ENCODE measurements around the gene APOA4.
"Not testable (repeated sequence)": the region's sequence is repeated elsewhere in the genome, so short reads cannot be mapped to it uniquely, and the experiment has no call there.

APOA4 gene

DNA sequence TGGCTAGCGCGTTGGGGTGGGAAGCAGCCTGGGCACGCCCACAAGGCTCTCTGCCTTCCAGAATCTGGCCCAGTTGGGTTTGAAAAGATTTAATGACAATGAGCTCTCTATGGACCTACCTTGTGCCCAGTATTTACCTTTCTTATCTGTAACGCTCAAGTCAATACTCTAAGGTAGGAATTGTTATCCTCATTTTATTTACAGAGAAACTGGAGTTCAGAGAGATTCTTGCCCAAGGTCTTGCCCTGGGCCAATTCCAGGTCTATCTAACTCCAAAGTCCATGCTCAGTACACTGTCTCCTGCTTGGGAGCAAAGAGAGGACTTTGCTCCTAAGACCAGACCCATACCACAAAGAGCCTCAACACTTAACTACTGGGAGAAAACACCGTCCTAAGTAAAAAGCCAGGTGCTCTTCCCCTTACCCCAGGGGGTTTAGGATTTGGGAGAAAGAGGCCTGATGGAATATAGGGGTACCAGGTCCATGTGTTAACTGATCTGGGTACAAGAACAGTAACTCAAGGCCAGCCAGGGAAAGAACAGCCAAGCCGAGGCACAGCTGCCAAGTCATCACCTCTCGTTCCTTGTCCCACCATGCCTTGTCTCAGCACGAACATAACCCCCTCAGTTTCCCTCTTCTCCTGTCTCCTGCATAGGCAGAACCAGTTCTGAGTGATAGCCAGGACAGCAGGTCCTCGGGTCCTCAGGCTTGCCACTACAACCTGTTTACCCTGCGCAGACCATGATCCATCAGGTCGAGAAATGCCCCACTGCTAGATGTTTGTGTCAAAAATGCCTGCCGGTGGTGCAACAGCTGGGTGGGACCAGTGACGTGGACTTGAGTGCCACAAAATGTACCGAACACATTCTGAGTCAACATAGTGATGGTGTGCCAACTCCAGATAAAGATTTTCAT is 14.6 kb downstream of the APOA4 start:
- Histone ChIP-seq H3K9ac (ENCODE audit: low read depth, low read length) (no peak overlapping the region), H3K27me3 (ENCODE audit: control insufficient read depth, insufficient read depth, low read length) (no peaks in the 10 kb centered on the region), H3K9me3 (ENCODE audit: control insufficient read depth, insufficient read depth, low read length) (no peaks in the 10 kb centered on the region), H3K4me3 (ENCODE audit: low read depth, low read length) (no peak overlapping the region), H3K4me1 (ENCODE audit: control insufficient read depth, insufficient read depth, low read length) (no peaks in the 10 kb centered on the region), H3K36me3 (ENCODE audit: control insufficient read depth, insufficient read depth, low read length) (no peaks in the 10 kb centered on the region)

DNA sequence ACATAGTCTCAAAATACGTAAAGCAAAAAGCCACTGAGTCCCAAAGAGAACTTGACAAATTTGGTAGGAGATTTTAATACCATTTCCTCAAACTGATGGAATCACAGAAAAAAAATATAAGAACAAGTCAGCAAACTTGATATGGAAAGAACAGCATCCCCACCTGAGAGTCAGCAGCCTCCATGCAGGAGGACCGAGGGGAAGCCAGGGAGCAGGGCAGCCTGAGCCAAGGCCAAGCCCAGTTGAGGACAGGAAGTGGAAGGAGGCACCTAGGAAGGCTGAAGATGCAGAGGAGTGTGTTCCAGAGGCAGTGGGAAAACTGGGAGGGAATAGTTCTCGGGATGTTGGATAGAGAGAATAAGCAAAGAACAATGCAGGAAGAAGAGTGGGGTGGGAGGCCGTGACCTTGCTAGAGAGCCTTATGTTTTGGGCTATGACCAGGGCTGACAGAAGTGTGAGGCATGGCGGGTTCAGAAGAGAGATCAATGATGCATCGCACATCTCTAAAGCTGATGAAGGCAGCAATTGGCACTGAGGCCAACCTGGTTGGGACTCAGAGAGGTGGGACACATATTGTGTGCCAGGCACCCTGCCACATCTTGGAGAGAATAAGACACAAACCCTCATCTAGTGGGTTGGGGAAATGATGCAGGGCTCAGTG is 15.4 kb downstream of the APOA4 start:
- no peaks in the 10 kb centered on the region for H3K4me1 ChIP-seq (ENCODE audit: control insufficient read depth, insufficient read depth, low read length)
- H3K9ac ChIP-seq (ENCODE audit: low read depth, low read length), result no peak overlapping the region
- no peaks in the 10 kb centered on the region for H3K9me3 ChIP-seq (ENCODE audit: control insufficient read depth, insufficient read depth, low read length)
- H3K4me3 ChIP-seq (ENCODE audit: low read depth, low read length), result no peak overlapping the region
- no peaks in the 10 kb centered on the region for H3K36me3 ChIP-seq (ENCODE audit: control insufficient read depth, insufficient read depth, low read length)
- H3K27me3 ChIP-seq (ENCODE audit: control insufficient read depth, insufficient read depth, low read length), result no peaks in the 10 kb centered on the region

DNA sequence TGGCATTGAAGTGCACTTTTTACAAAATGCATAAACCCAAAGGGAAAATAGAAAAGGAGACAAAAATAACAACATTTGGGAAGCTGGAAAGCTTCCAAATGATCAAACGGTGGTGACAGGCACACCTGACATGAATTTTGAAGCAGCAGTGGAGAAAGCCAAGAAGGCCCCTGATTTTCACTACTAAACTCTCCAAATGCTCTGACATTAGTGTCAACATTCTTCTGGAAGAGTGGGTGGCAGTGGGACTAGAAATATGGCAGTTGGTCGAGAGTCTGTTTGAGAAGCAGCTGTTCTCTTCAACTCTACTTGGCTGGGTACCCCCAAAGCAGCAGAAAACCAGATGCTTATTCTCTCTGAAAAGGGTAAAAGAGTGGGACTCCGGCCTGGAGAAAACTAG is 19.1 kb downstream of the APOA4 start:
- H3K9me3 ChIP-seq (ENCODE audit: control insufficient read depth, insufficient read depth, low read length), result no peaks in the 10 kb centered on the region
- H3K36me3 ChIP-seq (ENCODE audit: control insufficient read depth, insufficient read depth, low read length), result no peaks in the 10 kb centered on the region
- no peak overlapping the region for H3K4me3 ChIP-seq (ENCODE audit: low read depth, low read length)
- no peaks in the 10 kb centered on the region for H3K4me1 ChIP-seq (ENCODE audit: control insufficient read depth, insufficient read depth, low read length)
- peaks cover 2% of the 10 kb centered on the region for H3K27me3 ChIP-seq (ENCODE audit: control insufficient read depth, insufficient read depth, low read length)
- H3K9ac ChIP-seq (ENCODE audit: low read depth, low read length), result no peak overlapping the region

DNA sequence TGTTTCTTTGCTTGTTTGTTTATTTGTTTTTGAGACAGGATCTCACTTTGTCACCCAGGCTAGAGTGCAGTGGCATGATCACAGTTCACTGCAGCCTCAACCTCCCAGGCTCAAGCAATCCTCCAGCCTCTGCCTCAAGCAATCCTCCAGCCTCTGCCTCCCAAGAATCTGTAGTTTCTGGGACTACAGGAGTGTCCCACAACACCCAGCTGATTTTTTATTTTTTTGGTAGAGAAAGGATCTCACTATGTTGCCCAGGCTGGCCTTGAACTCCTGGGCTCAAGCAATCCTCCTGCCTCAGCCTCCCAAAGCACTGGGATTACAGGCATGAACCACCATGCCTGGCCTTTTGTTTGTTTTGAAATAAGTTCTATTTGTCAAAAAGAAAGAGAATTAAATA is 21.4 kb downstream of the APOA4 start:
- not testable (repeated sequence) for H3K4me3 ChIP-seq (ENCODE audit: low read depth, low read length); H3K36me3 ChIP-seq (ENCODE audit: control insufficient read depth, insufficient read depth, low read length); H3K27me3 ChIP-seq (ENCODE audit: control insufficient read depth, insufficient read depth, low read length); H3K9me3 ChIP-seq (ENCODE audit: control insufficient read depth, insufficient read depth, low read length); H3K4me1 ChIP-seq (ENCODE audit: control insufficient read depth, insufficient read depth, low read length); H3K9ac ChIP-seq (ENCODE audit: low read depth, low read length)

DNA sequence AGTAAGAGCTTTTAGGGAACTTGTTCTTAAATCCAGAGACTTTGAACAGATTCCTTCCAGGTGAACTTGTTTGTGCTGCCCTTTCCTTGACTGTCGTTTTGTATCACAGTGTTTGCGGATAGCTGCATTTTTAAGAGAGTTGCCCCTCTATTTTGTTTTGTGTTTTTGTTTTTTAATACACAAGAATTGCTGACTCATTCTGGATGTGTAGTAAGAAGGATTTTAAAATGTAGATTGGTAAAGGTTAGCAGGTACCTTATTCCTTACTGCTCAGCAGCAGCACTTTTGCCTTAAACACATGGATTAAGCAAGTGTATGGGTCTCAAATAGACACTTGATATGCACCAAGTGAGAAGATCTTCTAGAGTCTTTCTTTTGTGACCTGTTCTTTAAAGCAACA is 22.5 kb downstream of the APOA4 start:
- H3K9ac ChIP-seq (ENCODE audit: low read depth, low read length), result no peak overlapping the region
- H3K36me3 ChIP-seq (ENCODE audit: control insufficient read depth, insufficient read depth, low read length), result no peaks in the 10 kb centered on the region
- no peak overlapping the region for H3K4me3 ChIP-seq (ENCODE audit: low read depth, low read length)
- peaks cover 2% of the 10 kb centered on the region for H3K27me3 ChIP-seq (ENCODE audit: control insufficient read depth, insufficient read depth, low read length)
- H3K9me3 ChIP-seq (ENCODE audit: control insufficient read depth, insufficient read depth, low read length), result no peaks in the 10 kb centered on the region
- H3K4me1 ChIP-seq (ENCODE audit: control insufficient read depth, insufficient read depth, low read length), result no peaks in the 10 kb centered on the region

DNA sequence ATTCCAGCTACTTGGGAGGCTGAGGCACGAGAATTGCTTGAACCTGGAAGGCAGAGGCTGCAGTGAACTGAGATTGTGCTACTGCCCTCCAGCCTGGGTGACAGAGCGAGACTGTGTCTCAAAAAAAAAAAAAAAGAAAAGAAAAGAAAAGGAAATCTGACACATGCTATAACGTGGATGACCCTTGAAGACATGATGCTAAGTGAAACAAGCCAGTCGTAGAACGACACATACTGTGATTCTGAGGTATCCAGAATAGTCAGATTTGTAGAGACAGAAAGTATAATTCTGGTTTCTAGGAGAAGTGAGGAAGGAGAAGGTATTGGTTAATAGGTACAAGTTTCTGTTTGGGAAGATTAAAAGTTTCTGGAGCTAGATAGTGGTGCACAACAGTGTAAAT is 24.7 kb downstream of the APOA4 start:
- H3K27me3 ChIP-seq (ENCODE audit: control insufficient read depth, insufficient read depth, low read length), result peaks cover 2% of the 10 kb centered on the region
- no peaks in the 10 kb centered on the region for H3K4me1 ChIP-seq (ENCODE audit: control insufficient read depth, insufficient read depth, low read length)
- H3K4me3 ChIP-seq (ENCODE audit: low read depth, low read length), result no peak overlapping the region
- no peaks in the 10 kb centered on the region for H3K36me3 ChIP-seq (ENCODE audit: control insufficient read depth, insufficient read depth, low read length)
- H3K9me3 ChIP-seq (ENCODE audit: control insufficient read depth, insufficient read depth, low read length), result no peaks in the 10 kb centered on the region
- no peak overlapping the region for H3K9ac ChIP-seq (ENCODE audit: low read depth, low read length)

DNA sequence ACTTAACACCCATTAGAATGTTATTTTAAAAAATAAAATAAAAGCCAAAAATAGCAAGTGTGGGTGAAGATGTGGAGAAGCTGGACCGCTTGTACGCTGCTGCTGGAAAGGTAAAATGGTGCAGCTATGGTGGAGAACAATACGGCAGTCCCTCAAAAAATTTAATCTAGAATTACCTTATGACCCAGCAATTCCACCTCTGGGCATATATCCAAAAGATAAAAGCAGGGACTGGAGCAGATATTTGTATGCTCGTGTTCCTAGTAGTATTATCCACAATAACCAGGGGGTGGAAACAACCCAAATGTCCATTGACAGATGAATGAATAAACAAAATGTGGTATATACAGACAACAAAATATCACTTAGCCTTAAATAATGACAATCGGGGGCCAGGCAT is 25.3 kb downstream of the APOA4 start:
- H3K4me3 ChIP-seq (ENCODE audit: low read depth, low read length), result no peak overlapping the region
- H3K27me3 ChIP-seq (ENCODE audit: control insufficient read depth, insufficient read depth, low read length), result peaks cover 2% of the 10 kb centered on the region
- peaks cover under 1% of the 10 kb centered on the region for H3K4me1 ChIP-seq (ENCODE audit: control insufficient read depth, insufficient read depth, low read length)
- H3K9ac ChIP-seq (ENCODE audit: low read depth, low read length), result no peak overlapping the region
- no peaks in the 10 kb centered on the region for H3K36me3 ChIP-seq (ENCODE audit: control insufficient read depth, insufficient read depth, low read length)
- H3K9me3 ChIP-seq (ENCODE audit: control insufficient read depth, insufficient read depth, low read length), result no peaks in the 10 kb centered on the region

DNA sequence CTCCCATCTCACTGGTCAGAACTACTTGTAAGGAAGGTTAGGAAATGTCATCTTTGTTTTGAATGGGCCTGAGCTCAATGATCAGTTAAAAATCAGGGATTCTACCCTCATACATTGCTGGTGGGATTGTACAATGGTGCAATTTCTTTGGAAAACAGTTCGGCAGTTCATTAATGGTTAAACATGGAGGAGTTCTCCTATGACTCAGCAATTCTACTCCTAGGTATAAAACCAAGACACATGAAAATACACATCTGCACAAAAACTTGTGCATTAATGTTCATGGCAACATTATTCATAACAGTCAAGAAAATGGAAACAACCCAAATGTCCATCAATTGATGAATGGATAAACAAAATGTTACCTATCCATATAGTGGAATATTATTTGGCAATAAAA is 26.6 kb downstream of the APOA4 start:
- Histone ChIP-seq H3K9ac (ENCODE audit: low read depth, low read length) (no peak overlapping the region), H3K4me3 (ENCODE audit: low read depth, low read length) (no peak overlapping the region), H3K9me3 (ENCODE audit: control insufficient read depth, insufficient read depth, low read length) (no peaks in the 10 kb centered on the region), H3K27me3 (ENCODE audit: control insufficient read depth, insufficient read depth, low read length) (no peaks in the 10 kb centered on the region), H3K4me1 (ENCODE audit: control insufficient read depth, insufficient read depth, low read length) (peaks cover 3% of the 10 kb centered on the region), H3K36me3 (ENCODE audit: control insufficient read depth, insufficient read depth, low read length) (no peaks in the 10 kb centered on the region)

DNA sequence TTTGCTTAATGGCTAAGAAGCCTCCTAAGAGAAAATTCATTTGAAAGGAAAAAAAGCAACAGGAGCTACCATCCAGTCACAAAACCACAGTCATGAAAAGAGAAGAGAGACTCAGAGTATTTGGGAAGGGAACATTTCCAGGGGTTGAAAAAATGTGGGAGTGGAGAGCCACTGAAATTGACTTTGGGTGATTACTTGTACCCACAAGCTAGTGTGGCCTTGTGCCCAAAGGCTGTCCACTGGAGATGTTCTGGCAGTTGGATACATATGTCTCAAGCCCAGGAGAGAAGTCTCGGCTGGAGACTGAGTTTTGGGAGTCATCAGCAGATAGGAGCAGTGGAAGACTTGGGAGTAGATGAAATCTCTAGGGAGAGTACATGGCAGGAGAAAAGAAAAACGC is 28.3 kb downstream of the APOA4 start:
- Histone ChIP-seq H3K27me3 (ENCODE audit: control insufficient read depth, insufficient read depth, low read length) (peaks cover 9% of the 10 kb centered on the region), H3K36me3 (ENCODE audit: control insufficient read depth, insufficient read depth, low read length) (no peaks in the 10 kb centered on the region), H3K9ac (ENCODE audit: low read depth, low read length) (no peak overlapping the region), H3K4me1 (ENCODE audit: control insufficient read depth, insufficient read depth, low read length) (peaks cover 5% of the 10 kb centered on the region), H3K9me3 (ENCODE audit: control insufficient read depth, insufficient read depth, low read length) (no peaks in the 10 kb centered on the region), H3K4me3 (ENCODE audit: low read depth, low read length) (no peak overlapping the region)

DNA sequence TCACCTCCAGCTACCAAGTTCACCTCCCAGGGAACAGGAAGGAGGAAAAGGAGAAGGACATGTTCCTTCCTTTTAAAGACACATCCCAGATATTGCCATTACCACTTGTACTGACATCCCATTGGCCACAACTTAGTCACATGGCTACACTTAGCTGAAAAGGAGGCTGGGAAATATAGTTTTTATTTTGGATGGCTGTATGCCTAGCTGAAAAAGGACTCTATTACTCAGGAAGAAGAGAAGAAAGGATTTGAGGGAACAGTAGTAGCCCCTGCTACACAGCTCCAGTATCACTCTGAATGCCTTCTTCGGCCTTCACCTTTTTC is 29.4 kb downstream of the APOA4 start:
- Histone ChIP-seq H3K27me3 (ENCODE audit: control insufficient read depth, insufficient read depth, low read length) (peaks cover 19% of the 10 kb centered on the region), H3K9me3 (ENCODE audit: control insufficient read depth, insufficient read depth, low read length) (no peaks in the 10 kb centered on the region), H3K36me3 (ENCODE audit: control insufficient read depth, insufficient read depth, low read length) (no peaks in the 10 kb centered on the region), H3K9ac (ENCODE audit: low read depth, low read length) (no peak overlapping the region), H3K4me3 (ENCODE audit: low read depth, low read length) (no peak overlapping the region), H3K4me1 (ENCODE audit: control insufficient read depth, insufficient read depth, low read length) (peaks cover 5% of the 10 kb centered on the region)

DNA sequence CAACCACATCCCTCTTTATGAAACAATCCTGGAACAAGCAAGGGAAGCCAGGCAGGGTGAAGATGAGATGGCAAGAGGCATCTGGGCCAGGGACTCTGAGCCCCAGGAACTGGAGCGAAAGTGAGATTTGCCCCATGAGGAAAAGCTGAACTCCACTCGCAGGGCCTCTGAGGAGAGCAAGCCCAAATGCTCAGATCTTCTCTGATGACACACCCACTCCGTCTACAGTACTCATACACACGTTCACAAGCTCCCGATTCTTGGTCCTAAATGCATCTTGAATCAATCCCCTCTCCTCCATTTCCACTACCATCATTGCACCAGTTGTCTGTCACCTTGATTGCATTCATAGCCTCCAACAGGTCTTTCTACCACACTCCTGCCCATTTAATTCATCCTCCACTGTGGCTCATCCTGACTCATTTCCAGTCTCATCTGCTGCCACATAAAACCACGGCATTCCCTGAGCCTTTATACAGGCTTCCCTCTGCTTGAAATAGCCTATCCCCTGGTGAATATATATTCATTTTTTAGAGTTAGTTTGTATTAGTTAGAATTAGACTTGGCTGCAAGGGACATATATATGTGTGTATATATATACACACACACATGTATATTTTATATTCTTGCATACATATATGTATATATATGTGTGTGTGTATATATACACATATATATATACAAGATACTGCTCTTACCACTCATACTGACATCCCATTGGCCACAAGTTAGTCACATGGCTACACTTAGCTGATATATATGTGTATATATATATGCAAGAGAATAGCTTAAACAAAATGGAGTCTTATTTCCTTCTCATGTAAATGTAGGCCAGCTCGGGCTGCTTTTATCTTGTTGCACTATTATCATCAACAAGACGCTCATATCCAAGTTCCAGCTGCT is 30.0 kb downstream of the APOA4 start:
- Histone ChIP-seq H3K36me3 (ENCODE audit: control insufficient read depth, insufficient read depth, low read length) (no peaks in the 10 kb centered on the region), H3K27me3 (ENCODE audit: control insufficient read depth, insufficient read depth, low read length) (peaks cover 22% of the 10 kb centered on the region), H3K9ac (ENCODE audit: low read depth, low read length) (no peak overlapping the region), H3K4me3 (ENCODE audit: low read depth, low read length) (no peak overlapping the region), H3K4me1 (ENCODE audit: control insufficient read depth, insufficient read depth, low read length) (peaks cover 9% of the 10 kb centered on the region), H3K9me3 (ENCODE audit: control insufficient read depth, insufficient read depth, low read length) (no peaks in the 10 kb centered on the region)
